CD4-positive, alpha-beta T cell treated with Interleukin-4 for 1 hour (primary cell): ENCODE results near the gene HNRNPLL.

Experiments
- DNase-seq, 2 donors: peaks; one replicate each; pipeline ENCODE4 v3.0.0-alpha.2; 2020 to 2022

HNRNPLL gene

GRCh38 chr2:38526195-38526594 is 76.5 kb downstream of the HNRNPLL start:
- no peak for DNase-seq

GRCh38 chr2:38524580-38524979 is 78.1 kb downstream of the HNRNPLL start:
- no peak for DNase-seq

- no peak for DNase-seq
Observed at GRCh38 chr2:38523728-38524437, 78.8 kb downstream of the HNRNPLL start.

GRCh38 chr2:38522754-38523349 is 79.9 kb downstream of the HNRNPLL start:
- DNase-seq, result no peak

- DNase-seq, result no peak
Observed at GRCh38 chr2:38521835-38522234, 80.9 kb downstream of the HNRNPLL start.

GRCh38 chr2:38517284-38517683 is 85.4 kb downstream of the HNRNPLL start:
- no peak for DNase-seq

GRCh38 chr2:38516526-38516925 is 86.2 kb downstream of the HNRNPLL start:
- DNase-seq, result no peak

GRCh38 chr2:38516122-38516521 is 86.6 kb downstream of the HNRNPLL start:
- no peak for DNase-seq

- DNase-seq, result no peak
Observed at GRCh38 chr2:38515155-38516074, 87.3 kb downstream of the HNRNPLL start.

- no peak for DNase-seq
Observed at GRCh38 chr2:38514603-38515154, 88.0 kb downstream of the HNRNPLL start.

GRCh38 chr2:38512211-38512610 is 90.5 kb downstream of the HNRNPLL start:
- no peak for DNase-seq
